Inferior parietal cortex (tissue), 1 donor: ENCODE data around the gene DMBT1.

ENCODE experiments used
- DNase-seq: peaks from one replicate; pipeline ENCODE4 v3.0.0-alpha.2; 2016; ENCODE audit errors: extremely low spot score

The DMBT1 gene

GRCh38 chr10:122548407-122549085 lies 12.0 kb upstream of the DMBT1 start:
- no peak for DNase-seq

DNA sequence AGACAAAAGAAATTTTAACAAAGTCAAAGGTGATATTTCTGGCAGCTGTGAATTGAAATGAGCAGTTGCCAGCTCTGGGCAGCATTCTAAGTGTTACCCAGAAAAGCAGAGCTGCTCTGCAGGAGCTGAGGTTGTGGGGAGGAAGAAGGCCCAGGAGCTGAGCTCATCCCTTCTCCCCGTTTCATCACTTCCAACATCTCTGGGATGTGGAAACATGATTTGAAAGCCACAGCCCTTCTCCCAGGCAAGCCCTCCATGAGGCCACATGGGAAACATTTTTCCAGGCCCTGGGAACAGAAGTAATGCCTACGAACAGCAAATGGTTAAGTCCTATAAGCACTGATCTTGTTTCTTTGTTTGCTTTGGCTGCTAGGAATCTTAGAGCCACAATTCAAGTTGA lies 10.9 kb upstream of the DMBT1 start:
- no peak for DNase-seq

DNA sequence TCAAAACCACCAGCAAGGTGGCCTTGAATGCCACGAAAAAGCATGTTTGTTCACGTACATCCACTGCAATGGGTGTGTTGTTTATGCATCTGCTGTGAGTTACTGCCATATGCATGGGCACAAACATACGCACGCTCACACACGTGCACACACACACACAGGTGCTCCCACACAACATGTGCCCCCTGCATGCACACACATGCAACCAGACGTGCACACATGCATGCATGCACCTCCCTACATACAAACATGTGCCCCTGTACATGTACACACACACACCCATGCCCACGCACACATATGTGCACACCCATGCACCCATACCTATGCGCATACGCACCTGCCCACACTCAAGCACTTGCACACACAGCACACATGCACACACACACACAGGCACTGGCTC lies 10.1 kb upstream of the DMBT1 start:
- no peak for DNase-seq

DNA sequence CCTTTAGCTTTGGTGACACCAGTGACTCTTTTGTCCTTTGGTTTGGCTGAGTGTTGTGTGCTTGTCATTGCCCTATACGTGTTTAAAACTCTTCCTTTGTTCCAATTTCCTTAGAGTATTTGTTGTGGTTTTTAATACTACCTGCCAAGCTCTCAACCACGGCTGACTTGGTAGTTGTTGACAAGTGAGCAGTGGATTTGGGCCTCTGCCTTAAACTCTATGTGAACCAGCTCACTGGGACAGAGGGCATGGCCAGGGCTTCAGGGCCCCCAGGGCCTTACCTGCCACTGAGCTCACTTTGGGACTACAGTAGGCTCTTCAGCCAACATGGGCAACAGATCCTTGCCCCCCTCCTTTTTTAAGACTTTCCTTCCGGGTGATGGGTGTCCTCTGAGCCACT lies 9.6 kb upstream of the DMBT1 start:
- DNase-seq = no peak

DNA sequence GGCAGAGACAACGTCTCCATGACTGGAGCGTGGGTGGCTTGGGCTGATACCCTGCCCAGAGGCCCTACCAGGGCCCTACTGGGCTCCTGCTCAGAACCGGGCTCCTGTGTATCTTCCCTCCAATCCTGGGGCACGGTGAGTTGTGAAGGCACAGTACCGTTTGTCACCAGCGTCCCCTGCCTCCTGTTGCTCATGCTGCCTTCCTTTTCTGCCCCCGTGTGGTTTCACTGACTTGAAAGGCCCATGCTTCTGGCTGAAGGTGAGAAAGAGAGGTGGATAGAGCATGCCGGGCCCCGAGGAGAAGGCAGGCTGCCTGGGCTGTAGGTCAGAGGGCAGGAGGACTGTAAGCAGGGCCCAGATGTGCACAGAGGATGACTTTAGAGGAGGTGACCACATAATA lies 9.1 kb upstream of the DMBT1 start:
- DNase-seq = no peak

DNA sequence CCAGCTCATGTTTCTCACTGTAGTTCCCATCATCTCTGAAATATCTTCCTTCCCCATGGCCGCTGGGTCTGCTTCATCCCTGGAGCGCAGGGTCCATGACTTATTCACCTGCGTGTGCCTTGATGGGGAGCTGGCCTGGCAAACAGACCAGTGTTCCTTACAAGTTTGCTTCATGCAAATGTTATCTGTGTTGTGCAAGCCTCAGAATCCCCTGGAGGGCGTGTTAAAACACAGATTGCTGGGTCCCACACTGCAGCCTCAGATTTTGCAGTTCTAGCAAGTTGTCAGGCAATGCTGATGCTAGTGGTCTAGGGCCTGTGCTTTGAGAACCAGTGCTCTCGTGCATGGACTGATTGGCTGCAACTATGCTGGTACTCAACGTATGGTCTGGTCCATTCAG lies 7.2 kb upstream of the DMBT1 start:
- DNase-seq = no peak

DNA sequence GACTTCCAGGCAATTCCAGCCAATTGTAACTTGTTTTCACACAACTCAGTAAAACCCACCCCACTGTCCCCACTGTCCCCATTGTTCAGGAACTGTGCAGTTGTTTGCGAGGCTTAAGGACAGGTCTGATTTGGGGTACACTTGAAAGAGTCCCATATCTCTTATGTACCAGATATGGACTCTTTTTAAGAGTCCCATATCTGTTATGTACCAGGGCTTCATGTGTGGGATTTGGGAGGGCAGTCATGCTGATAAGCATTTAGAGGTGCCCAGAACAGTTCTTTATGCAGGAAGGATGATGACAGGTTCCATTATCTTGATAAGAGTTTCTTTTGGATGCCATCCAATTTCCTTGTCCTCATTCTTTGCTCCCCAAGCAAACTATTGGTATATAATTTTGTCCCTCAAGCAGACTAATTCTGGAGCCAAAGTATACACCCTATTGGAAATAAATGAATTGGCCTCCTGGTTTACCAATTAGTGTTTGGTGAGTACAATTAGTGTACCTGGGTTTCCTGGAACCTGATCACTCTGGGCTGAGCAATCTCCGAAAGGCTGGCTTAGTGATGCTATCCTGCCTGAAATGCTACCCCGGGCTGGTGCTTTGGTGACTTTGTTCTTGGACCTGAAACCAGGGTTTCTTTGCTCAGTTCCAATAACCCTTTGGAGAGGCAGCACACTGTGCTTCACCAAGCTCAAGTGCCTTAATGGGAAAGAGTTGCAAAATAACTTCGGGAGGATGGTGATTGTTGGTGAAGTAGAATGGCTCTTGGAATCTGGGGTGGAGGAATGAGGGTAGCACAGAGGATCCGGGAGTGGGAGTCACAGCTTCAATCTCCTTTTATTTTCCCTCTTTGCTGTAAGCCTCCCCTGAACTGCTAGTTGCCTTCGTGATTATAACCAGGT lies 6.2 kb upstream of the DMBT1 start:
- DNase-seq = no peak

DNA sequence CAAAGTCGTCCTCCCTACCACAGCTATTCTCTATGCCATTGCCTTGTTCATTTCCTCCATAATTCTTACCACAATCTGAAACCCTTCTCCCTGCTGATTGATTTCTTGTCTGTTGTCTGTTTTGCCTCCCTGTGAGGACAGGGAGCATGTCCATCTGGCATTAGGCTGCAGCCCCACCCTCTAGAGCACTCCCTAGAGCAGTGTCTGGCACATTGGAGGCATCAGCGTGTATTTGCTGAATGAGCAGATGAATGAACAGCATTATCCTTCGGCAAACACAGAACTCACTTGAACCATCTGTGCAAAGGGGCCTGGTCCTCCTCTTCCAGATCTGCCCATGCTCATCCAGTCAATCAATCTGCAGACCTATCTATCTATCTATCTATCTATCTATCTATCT lies 5.1 kb upstream of the DMBT1 start:
- no peak for DNase-seq

GRCh38 chr10:122557516-122557915 lies 3.0 kb upstream of the DMBT1 start:
- DNase-seq = no peak

DNA sequence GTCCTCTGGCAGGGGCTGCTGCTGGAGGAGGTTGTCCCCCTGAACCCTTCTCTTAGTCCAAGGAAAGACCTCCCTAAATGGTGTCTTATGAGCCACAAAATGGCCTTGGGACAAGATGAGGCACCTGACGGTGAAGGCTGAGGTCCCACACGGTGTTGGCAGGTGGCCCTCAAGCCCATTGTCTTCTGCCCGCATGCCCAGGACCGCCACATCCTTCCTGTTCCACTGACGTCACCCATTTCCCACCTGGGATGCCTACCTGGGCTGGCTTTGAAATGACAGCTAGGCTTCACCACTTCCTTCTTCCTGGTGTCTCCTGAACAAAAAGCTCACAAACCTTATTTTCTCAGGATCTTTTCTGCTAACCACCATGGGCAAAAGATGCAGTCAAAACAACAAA lies 2.1 kb upstream of the DMBT1 start:
- no peak for DNase-seq

GRCh38 chr10:122559228-122559627 lies 1.3 kb upstream of the DMBT1 start:
- no peak for DNase-seq

DNA sequence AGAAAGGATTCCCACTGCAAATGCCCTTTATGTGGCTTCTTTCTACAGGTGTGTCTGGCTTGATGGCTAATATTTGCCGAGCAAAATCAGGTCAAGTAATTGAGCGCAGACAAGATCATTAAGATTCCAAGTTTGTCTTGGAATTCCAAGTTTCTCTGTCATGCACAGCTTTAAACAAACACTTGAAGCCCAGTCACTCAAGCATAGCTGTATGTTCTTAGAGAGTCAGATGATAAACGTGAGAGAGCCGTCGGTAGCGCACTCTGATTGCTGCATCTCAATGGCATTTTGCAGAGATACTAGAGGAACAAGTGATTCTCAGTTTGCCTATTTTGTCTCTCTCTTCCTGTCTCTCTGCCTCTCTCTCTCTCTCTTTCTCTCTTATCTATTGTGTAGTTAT lies 658 bp downstream of the DMBT1 start:
- no peak for DNase-seq

- DNase-seq = no peak
These were observed 1.2 kb downstream of the DMBT1 start for GRCh38 chr10:122561792-122562191.

DNA sequence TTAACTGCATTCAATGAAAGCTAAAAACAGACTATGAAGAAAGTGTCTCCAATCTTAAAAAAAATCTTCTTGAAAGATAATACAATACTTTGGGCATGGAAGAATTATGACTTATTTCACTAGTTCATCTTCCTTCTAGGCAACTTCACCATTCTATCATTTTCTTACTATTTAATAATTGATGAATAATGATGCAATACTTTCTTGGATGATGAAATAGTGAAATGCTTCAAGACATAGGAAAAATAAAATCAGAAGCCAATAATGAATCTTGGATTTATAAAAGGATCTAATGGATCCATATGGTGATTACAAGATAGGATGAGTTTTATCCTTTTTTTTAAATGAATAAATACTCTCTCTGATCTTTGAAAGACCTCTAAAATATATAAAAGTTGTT lies 4.4 kb downstream of the DMBT1 start:
- DNase-seq = no peak

- DNase-seq = peak; percentile 98
These were observed 5.2 kb downstream of the DMBT1 start for GRCh38 chr10:122565766-122566206.

DNA sequence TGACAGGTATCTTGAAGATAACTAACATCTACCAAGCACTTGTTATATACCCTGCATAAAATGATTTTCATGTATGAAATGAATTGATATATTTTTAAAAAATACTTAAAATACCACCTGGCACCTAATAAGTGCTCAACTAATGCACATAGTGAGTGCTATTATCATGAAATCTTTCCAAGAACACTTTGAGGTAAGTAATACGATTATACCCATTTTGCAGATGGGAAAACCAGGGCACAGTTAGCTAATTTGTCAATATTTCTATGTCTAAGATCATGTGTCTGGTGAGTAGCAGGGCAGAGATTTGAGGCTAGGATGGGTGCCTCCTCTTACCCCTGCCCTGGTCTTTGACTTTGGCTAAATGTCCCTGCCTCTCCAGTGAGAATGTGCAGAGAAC lies 6.1 kb downstream of the DMBT1 start:
- DNase-seq = no peak

GRCh38 chr10:122567056-122567660 lies 6.6 kb downstream of the DMBT1 start:
- DNase-seq = no peak

DNA sequence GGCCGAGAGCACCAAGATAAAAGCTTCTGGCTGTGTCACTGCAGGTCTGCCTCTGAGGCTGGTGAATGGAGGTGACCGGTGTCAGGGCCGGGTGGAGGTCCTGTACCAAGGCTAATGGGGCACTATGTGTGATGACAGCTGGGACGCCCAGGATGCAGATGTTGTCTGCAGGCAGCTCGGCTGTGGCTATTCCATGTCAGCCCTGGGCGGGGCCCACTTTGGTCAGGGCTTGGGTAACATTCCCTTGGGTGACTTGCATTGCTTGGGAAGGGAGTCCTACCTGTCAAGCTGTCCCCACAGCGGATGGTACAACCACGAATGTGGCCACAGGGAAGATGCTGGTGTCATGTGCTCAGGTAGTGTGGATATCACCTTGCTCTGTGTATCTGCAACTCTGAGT lies 8.0 kb downstream of the DMBT1 start:
- no peak for DNase-seq

- DNase-seq = no peak
These were observed 10.4 kb downstream of the DMBT1 start for GRCh38 chr10:122570920-122571319.

DNA sequence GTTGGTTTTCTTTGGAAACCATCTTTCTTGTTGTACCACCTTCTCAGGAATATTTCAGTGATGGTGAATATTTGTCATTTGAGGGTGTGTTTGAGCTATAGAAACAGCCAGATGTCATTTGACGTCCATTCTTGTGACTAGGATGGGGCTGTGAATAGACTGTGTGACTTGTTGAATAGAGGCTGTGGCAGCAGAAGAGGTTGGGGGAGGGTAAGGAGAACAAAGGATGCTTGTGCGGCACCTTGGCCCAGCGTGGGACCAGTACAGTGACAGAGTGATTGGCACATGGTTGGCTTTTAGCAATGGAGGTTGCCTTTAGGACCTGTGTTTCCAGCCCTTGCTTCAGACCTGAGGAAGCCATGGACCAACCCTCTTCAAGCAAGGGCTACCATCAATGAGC lies 11.3 kb downstream of the DMBT1 start:
- peak; percentile 16 for DNase-seq

GRCh38 chr10:122575776-122576175 lies 15.2 kb downstream of the DMBT1 start:
- DNase-seq = no peak

- DNase-seq = no peak
These were observed 15.7 kb downstream of the DMBT1 start for GRCh38 chr10:122576291-122576690.
